GM18517 (cell line): ENCODE measurements around the gene ICA1.
A peak's percentile ranks its signal among the peaks of the same experiment; 100 is the strongest.

ENCODE experiments used
- ATAC-seq: cut with Tn5 transposase; IDR thresholded peaks from one replicate; pipeline ENCODE4 v1.9.1; 2021; ENCODE audit warnings: mild to moderate bottlenecking, moderate library complexity; ENCODE audit not compliant: unreplicated experiment

Gene ICA1

DNA sequence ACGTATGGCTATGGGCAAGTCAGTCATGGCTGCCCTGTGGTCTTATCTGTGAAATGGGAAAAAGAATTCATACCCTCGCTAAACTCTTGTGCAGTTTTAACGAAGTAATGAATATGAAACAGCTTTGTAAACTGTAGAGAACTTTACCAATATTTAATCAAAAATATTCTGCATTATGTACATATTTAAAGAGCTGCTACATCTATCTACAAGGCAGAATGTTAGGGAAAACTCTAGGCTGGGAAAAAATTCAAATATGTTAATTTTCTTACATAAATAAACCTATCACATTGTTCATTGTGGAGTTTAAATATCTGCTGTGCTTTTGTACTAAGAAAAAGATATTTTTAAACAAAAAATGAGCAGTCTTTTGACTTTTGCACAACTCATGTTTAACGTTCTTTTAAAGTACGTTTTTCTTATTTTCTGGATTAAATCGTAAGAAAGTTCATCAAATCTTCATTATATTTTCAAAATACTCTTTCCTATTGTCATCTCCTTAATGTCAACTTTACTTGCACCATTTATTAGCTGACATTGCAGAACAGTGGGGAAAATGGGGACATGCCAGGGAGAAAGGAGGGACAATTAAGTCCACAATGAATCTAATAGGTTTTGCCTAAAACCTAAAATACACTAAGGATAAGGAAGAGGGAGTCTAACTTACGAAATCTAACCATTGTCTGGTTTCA is 57.5 kb downstream of the ICA1 start:
- ATAC-seq = no peak

DNA sequence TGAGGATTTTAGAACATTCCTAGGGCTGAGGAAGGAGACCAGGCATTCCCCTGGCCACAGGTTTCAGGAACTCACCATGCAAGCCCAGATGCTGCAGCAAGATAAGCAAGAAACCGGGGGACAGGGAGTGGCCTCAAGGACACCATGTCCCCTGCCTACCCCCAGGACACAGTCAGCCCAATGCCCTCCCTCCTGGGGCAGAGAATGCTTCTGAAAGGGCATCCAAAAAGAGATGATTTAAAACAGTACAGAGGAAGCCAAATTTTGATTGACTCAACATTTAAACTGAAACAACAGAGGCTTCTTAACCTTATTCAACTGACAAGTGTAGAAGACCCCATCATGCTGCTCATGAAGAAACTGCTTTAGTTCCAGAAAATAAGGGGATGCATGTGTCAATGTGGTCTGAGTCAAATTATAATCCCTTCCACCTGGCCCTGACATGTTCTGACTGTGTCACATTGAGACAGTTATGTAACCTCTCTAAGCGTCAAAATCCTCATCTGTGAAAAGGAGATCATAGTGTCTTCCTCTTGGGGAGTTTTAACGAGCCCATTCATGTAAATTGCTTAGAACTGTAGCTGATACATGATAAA is 60.0 kb downstream of the ICA1 start:
- ATAC-seq = no peak

DNA sequence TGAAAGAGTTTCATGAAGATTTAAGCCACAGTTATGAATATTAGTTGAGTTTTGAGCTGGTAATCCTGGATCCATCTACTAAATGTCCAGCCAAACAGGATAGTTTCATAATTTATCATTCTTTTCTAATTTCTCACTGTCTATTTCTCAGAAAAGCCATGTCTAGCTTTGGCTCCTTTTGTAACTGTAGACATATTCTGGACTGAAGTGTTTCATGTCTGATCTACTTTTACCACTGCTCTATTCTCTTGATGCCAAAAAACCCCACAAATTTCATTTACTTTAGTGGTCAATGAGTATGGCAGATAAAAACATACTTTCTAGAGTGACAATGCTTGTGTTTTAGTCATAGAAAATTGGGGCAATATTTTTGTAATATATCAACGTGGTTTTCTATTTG is 61.2 kb downstream of the ICA1 start:
- no peak for ATAC-seq

DNA sequence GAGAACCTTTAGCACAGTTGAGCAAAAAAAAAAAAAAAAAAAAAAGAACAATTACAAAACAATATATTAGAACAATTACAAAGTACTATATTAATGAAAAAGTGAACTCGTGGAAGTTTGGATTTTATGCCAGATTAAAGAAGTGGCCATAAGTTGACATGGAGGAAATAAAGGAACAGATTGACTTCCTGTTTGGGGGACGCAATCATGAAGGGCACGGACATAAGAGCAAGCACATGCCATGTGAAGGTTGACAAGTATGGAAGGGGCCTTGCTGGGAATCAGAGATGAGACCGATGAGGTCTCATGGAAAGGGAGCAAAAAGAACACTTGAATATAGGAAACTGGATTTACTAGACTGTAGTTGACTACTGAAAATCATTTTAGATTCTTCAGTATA is 61.7 kb downstream of the ICA1 start:
- ATAC-seq = no peak

DNA sequence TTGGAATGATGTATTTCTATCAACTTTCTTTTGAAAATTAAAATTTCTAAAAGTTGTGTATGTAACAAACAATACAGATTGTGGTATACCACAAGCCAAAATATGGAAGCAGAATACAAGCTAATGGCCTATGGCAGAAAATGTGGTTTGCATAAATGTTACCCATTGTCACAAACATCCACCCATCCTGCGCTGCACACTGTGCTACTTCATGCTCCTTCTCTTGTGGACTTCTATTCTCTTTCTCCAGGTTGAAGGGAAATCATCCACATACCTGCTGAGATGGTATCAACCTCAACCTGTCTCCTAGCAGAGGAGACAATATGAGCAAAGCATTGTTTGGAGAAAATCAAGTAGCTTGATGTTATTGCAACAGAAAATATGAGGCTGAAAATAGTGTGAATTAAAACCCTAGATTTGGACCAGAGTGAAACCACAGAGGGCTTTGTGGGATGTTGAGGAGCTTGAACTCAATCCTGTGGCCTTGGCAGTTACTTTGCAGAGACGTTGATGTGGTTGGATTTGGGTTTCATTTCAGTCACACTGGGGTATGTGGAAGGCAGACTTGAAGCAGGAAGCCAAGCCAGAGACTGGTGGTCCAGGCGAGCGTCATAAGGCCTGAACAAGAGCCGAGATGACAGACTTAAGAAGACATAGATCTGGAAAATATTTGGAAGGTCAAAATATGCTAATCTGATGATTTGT is 63.8 kb downstream of the ICA1 start:
- ATAC-seq = no peak

DNA sequence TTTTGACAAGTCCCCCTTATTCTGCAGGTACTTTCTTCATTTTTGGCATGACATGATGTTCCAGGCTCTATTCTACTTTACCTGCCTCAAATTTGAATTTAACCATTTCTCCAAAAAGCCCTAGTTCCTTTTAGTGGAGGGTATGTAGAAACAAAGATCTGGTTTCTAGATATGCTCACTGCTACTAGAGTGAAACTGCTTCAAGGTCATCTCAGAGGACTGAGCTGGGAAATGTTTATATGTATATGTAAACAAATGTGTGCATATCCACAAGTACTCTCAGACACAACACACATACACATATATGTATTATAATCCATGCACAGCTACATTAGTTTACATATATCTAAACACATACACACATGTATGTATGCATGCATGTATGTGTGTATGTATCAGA is 69.1 kb downstream of the ICA1 start:
- no peak for ATAC-seq

DNA sequence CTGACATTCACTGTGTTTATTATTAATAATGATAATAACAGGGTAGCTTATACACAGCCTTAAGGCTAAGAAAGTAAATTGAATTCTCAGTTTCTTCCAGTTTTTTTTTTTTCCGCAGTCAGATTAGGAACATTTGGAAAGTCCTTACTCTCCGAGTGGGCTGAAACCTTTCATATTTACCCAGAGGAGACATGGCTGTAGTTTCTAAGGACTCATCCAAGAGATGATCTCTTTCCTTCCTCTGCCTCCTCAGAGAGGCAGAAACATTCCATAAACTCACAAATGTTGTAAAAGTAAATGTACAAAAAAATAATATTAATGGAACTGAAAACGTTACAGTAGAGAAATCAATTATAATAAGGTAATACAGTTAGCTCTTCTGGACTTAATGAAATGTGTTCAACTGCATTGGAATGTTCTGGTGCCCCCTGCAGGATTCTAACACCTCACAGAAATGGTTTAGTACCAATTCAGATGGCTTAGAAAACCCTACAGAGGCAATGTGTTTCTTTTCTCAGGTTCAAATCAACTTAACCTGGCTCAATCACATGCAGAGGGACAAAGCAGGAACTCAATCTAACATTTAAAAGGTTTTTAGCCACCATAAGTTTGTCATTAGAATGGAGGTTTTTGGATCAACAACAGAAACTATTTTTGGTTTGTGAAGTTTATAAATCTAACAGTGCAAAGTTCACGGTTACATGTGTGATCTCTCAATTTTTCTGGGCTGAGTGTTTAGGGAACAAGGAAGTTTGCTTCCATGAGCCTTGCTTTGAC is 71.7 kb downstream of the ICA1 start:
- peak; percentile 93 for ATAC-seq

DNA sequence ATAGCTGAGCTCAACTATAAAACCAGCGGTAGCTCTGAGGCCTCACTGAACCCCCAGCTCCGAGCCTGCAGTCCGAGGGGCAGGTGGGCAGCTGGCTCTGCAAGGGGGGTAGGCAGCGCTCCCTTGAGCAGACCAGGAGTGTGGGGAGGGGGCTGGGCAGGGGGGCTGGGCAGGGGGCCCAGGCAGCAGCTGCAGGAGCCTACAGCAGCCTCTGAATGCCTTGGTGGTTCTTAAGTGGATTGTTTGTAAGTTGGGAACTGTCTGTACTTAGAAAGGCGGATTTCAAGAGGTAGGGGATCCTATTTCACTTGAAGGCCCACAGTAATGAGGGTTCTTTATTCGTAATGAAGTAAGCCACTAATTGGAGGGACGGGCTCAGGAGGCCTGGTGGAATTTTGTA is 72.3 kb downstream of the ICA1 start:
- ATAC-seq = no peak

DNA sequence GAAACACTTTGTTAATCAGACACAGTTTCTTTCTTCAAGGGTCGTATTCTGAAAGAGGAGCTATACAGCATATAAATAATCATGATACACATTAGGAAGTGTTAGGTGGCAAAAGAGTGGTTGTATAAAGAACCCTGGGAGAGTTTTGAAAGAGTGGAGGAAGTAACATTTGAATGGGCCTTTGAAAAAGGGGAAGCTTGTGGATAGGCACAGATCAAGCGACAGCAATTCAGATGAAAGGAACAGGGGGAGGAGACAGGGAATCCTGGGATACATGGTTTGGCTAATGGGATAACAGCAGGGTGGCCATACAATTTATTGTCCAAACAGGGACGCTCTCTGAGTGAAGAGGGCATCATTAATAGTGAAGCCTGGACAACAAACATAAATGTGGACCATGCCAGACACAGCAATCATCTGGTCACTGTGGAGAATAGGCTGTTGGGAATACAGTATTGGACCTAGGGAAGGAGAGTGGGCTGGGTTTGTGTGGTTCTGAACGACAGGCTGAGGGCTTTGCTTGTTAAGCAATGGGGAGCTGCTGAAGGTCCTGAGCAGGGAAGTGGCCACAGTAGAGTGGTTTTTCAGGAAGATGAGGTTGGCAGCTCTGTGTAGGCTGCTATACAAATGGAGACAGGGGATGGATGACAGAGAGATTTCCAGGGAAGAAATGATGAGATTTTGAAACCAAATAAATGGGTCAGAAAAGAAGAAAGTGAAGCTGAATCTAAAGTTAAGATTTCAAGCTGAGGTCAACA is 75.9 kb downstream of the ICA1 start:
- ATAC-seq = no peak

DNA sequence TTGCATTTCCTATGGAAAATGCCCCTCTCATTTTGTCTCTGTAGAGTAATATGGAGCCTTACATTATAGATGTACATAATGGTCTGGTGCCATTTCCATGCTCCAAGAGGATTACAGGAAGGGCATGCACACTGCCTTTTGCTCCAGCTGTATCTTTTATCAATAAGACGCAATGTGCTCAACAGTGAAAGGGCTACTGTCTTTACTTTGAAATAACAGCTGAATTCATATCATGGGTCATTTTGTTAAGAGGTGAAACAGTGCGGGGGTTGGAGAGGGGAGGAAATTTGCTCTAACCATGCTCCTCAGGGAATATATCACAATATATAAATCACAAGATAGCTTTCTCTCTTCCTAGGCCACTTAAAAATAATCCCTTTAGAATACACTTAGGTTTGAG is 77.7 kb downstream of the ICA1 start:
- no peak for ATAC-seq

DNA sequence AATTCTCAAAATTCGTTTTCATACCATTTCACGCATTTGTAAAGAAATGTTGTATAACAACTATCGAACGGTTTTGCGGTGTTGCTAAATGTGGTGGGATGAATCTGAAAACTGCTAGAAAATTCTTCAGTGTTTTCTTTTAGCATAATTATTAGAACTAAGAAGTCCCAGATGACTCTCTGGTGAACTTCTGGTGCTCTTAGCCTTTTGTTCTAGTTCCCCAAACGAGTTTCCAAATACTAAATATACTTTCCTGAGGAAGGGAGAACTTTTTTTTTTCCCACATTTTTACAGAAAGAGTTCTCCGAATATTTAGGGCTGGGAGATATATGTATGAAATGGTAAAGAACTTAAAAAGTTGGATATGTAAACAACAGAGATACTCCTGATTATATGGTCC is 82.5 kb downstream of the ICA1 start:
- no peak for ATAC-seq

DNA sequence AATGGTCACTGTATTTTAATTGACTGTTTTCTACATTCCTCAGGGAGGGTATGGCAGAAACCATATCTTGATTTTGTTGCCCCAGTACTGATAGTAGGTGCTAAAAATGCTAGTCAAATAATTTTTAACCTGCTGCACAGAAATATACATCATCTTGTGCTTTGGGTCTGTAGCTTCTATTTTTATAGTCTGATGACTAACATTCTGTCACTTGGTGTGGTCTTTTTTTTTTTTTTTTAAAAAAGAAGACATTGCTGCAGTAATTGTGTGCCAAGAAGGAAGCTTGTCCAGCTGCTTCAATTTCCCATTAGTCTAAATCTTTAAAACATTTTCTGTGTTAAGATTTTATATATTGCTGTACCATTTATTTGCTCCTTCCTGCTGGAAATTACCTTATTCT is 83.6 kb downstream of the ICA1 start:
- no peak for ATAC-seq

DNA sequence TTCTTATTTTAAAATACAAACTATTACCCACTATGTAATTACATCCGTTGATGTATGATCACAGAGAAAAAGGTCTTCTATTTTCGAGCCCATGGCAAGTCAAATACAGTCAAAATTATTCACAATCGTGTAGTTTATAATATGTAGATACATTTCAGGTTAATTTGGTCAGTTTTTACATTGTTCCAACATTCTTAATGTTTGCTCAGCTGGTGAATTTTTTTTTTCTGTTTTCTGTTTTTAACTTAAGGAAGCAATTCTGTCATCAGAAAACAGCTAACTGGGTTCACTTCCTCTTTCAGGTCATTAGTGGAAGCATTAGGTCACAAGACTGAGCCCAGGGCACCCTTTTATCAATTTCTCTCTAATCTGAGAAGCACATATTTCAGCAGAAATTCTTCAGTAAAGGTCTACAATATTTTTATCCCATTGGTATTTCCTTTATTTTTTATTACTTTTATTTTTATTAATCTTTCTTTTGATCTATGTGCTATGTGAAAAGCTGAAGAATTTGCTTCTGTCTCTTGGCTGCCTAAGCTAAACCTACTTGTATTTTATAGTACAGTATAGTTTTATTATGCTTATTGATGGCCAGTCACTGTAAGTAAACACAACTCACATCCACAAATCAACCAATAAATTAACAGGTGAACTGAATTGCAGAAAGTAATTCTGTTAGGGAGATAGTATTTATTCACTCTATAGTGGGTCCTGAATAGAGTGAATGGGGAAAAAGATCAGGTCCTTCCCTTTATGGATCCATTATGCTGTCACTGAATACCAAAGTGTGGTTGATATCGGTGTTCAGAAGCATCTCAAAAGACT is 84.6 kb downstream of the ICA1 start:
- peak; percentile 53 for ATAC-seq

DNA sequence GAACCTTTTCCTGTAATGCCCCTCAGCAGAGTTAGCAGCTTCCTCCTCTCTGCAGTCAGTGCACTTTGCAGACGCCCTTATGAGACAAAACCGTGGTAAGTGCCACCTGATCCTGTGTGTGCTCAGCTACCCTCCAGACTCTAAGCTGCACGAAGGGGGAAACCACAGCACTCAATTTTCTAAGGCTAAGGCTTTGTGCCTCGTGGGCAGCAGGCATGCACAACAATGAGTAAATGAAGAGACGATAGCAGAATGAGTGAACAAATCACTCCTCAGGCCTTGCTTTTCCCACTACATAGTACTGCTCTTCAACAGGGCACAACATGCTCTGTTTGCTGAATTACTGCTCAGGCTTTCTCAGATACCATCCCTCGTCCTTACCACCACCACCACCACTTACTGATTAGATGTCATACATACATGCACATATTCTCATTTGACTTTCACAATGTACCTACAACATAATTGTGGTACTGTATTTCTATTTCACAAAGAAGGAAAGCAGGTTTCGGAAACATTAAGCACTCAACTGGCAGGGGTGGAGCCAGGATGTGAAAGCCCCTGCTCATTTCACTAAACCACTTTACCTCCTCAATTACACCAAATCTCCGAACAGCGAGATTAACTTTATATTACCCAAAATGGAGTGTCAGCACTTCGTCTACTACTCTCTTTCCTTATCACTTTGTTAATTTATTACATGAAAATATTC is 85.4 kb downstream of the ICA1 start:
- ATAC-seq = peak; percentile 74

DNA sequence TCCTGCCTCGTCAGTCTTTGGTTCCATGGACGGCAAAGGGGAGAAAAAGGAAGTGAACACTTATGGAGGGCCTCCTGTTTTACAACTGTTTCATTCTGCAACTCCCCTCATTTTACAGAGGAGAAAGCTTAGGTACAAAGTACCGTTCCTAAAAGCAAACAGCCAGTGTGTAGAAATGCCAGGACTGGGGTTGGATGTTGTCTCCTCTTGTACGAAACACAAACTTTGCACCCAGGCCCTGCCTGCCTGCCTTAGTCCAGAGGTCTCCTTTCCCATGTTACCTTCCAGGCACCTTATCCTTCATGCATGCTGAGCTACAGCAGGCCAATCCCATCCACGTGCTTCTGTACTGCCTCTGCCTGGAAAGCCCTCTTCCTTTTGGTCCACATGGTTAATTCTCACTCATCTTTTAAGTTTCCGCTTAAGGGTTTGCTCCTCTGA is 86.0 kb downstream of the ICA1 start:
- ATAC-seq = no peak

DNA sequence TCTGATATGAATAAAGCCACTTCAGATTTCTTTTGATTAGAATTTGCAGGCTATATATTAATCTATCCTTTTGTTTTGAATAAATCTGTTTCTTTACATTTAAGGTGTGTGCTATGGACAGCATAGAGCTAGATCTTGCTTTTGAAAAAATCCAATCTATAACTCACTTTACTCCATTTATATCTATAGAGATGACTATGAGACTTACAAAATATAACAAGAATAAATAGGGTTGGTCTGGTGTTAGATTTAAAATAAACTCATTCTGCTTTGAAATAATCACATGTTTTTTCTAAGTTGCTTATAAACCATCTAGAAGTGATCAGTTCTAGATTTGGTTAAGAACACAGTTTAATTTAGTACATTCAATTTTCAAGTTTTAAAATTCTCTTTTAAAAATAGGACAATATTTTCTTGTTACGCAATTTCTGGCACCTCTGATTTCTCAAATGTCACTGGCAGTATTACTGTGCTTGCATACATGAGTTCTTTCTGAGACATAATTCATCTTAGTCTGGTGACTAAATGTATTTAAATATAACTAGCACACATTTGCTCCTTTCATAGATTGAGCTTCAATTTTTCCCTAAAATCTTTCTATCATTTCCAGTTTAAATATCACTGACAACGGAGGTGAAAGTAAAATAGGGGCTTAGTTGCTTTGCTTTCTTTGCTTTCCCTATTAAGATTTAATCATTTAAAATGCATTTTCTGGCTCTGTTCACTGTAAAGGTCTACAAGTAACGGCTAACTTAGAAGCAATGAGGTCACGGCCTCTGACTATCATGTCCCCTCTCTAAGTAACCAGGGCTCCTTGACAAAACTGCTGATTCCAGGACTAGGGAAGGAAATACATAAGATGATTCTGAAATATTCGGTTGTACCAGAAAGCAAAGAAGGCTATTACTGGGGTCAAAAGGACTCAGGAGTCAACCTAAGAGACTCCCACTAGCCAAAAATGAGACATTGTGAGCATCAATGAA is 89.3 kb downstream of the ICA1 start:
- ATAC-seq = no peak

DNA sequence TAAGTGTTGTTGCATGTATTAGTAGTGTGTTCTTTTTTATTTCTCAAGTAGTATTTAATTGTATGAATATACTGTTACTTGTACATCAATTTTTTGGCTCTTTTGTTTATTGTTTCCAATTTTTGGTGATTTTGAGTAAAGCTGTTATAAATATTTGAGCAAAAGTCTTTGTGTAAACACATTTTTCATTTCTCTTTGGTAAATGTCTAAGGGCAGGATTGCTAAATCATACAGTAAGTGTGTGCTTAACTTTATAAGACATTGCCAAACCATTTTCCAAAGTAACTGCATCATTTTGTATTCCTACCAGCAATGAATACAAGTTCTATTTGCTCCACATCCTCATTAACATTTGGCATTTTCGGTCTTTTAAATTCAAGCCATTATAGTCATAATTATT is 92.8 kb downstream of the ICA1 start:
- no peak for ATAC-seq

DNA sequence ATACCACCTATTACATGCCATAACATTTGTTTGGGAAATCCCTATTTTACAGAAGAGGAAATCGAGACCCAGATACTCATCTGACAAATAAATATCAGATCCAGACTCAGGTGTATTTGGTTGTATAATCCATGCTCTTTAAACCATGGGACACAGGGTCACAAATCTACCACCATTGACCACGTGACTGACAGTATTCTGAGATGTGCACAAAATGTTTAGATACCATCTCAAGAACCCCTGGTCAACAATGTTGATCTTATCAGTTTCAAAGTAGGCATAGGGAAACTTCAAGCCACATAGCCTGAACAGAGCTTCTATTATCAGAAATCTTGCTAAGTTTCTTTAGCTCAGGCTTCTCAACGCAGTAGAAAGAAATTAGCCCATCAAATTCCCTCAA is 93.6 kb downstream of the ICA1 start:
- ATAC-seq = no peak
